ENCODE measurements around the gene SPX.

- TF ChIP-seq CTCF (IDR thresholded peaks at IDR 0.05) (no peak), POLR2A (IDR thresholded peaks at IDR 0.05) (no peak)
Observed at GRCh38 chr12:21546716-21547115, 20.6 kb downstream of the SPX start.

Data from lower leg skin (tissue), 3 donors.